ENCODE results near the gene NCOA1.
"Not testable (repeated sequence)": the region's sequence is repeated elsewhere in the genome, so short reads cannot be mapped to it uniquely, and the experiment has no call there.

The NCOA1 gene

GRCh38 chr2:24805811-24806660, 315.0 kb downstream of the NCOA1 start:
- not testable (repeated sequence) for DNase-seq

GRCh38 chr2:24806661-24807036, 315.6 kb downstream of the NCOA1 start:
- no peak for DNase-seq

- DNase-seq = no peak
Observed at GRCh38 chr2:24809316-24810007, 318.4 kb downstream of the NCOA1 start.

DNA sequence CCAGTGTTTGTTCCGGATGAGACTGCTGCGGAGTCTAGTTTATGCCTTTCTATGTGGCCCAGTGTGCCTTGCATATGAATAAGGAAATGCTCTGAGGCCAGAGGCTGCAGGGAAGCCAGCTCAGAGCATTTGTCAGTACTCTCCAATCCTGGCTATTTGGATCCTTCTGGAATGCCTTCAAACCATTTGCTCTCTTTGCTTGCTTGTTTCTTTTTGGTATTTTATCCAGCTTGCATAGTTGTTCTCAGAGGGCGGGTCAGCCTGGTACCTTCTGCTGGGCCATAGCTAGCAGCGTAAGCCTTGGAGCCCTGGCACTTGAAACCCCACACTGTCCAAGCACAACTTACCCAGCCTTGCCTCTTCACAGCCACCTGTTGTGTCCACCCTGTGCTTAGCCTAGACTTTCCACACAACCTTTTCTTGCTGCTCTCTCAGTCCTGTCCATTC, 322.7 kb downstream of the NCOA1 start:
- peak in 1 of 3 donors; percentile 7 for DNase-seq

DNA sequence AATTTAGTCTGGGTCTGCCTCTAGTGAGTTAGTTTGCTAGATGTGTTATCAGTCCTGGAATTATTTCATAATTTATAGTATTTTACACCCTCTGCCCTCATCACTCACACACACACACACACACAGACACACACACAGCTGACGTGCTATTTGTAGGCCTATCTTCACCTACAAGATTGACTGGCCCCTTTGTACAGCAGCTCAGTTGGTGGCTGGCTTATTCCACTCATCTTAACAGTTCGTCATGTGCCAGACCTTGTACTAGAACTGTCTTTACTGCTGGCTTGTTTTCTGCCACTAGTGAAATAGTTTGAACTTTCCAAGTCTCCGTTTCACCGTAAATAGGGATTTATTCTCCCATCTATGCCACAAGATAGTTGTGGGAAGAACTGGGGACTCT, 323.5 kb downstream of the NCOA1 start:
- DNase-seq = peak in 1 of 3 donors; percentile 9

GRCh38 chr2:24815171-24815570, 324.1 kb downstream of the NCOA1 start:
- DNase-seq = no peak

GRCh38 chr2:24816404-24816803, 325.4 kb downstream of the NCOA1 start:
- DNase-seq = no peak

GRCh38 chr2:24816884-24817283, 325.8 kb downstream of the NCOA1 start:
- no peak for DNase-seq

DNA sequence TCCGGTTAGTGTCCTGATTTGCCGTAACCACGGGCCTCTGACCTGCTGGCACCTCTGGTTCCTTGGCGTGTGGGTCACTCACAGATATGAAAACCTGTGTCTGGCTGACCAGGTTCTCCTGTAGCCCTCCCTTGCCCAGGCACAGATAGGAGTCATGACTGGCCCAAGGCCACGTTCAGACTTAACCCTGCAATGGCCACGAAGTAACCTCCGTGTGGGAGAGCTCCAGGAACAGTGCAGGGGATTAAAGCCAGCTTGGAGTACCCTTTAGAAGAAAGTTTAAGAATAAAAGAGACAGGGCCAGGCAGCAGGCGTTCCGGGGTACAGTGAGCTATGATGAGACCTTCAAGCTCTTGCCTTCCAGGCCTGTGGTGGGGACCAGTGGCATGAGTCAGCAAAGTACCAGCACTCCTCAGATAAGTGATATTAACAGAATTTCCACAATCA, 327.7 kb downstream of the NCOA1 start:
- DNase-seq = peak in 1 of 3 donors; percentile 16

GRCh38 chr2:24819442-24820174, 328.6 kb downstream of the NCOA1 start:
- DNase-seq = no peak

DNA sequence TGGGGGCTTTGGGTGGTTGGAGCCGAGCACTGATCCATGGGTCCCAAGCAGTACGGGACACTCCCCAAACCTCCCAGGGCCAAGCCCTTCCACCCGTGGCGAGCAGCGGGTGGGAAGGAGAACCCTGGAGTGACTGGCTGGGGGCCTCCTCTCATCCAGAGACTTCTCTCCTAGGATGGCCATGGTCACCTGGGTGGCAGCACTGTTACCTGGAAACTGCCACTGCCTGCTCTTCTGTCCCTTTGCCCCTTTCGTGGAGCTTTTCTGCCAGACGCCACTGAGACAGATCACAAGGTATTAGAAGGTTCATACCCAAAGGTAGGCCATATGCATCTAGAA, 329.1 kb downstream of the NCOA1 start:
- no peak for DNase-seq

All from suppressor macrophage treated with lipopolysaccharide for 1 hour (primary cell).